PC-9 (cell line): ENCODE results near the gene OPN4.

ENCODE experiments used
- CTCF ChIP-seq: fragments of 200-600 bp; sonication (generic); conservative IDR thresholded peaks from 2 replicates; pipeline ENCODE4 v1.6.1; 2017; ENCODE audit warnings: mixed run types, antibody characterized with exemption, mild to moderate bottlenecking, moderate library complexity
- EZH2 ChIP-seq: fragments of 200-600 bp; sonication (generic); IDR thresholded peaks from 2 replicates; pipeline ENCODE4 v1.8.0; 2017; ENCODE audit warnings: antibody characterized with exemption, low read depth

GRCh38 chr10:86667421-86668181 lies 13.3 kb downstream of the OPN4 start:
- no peak for TF ChIP-seq CTCF
- TF ChIP-seq EZH2, result no peak
